Liver (tissue), 9 donors: ENCODE measurements around the gene TATDN2. TPM values are rescaled to one million over a fixed set of nuclear protein-coding genes. Genes with fewer than 3 reads are reported as not detected.

Source experiments
- DNase-seq: peaks from one replicate; pipeline ENCODE4 v3.0.0-alpha.2; 2017; ENCODE audit warnings: low spot score
- H3K27ac ChIP-seq, 2 donors: one replicate each; pipeline ENCODE4 v1.7.0; 2013; ENCODE audit warnings: inconsistent platforms in 2 of 2, low read length in 2 of 2, control low read depth in 1 of 2, low read depth in 1 of 2, mild to moderate bottlenecking in 1 of 2
- H3K27me3 ChIP-seq, 4 donors: one replicate each; pipeline versions ENCODE4 v1.6.1 to v1.7.0; 2013; ENCODE audit warnings: low read length in 3 of 4, inconsistent platforms in 1 of 4, mild to moderate bottlenecking in 1 of 4, moderate library complexity in 1 of 4; ENCODE audit not compliant: control insufficient read depth in 4 of 4, insufficient read depth in 4 of 4
- H3K36me3 ChIP-seq, 4 donors: one replicate each; pipeline versions ENCODE4 v1.6.1 to v1.7.0; 2013; ENCODE audit warnings: low read length in 3 of 4, mild to moderate bottlenecking in 3 of 4, low read depth in 1 of 4, moderate library complexity in 1 of 4; ENCODE audit not compliant: control insufficient read depth in 4 of 4, insufficient read depth in 3 of 4
- H3K4me1 ChIP-seq, 4 donors: one replicate each; pipeline versions ENCODE4 v1.6.1 to v1.7.0; 2013; ENCODE audit warnings: low read length in 3 of 4, mild to moderate bottlenecking in 3 of 4, moderate library complexity in 1 of 4; ENCODE audit not compliant: control insufficient read depth in 4 of 4, insufficient read depth in 4 of 4
- H3K4me3 ChIP-seq, 3 donors: one replicate each; pipeline versions ENCODE4 v1.6.1 to v1.7.0; 2013; ENCODE audit warnings: low read length in 3 of 3, control low read depth in 1 of 3, low read depth in 1 of 3, mild to moderate bottlenecking in 1 of 3
- H3K9ac ChIP-seq, 2 donors: one replicate each; pipeline ENCODE4 v1.7.0; 2013; ENCODE audit warnings: low read length in 2 of 2, mild to moderate bottlenecking in 2 of 2, moderate library complexity in 2 of 2, control low read depth in 1 of 2, low read depth in 1 of 2
- H3K9me3 ChIP-seq, 4 donors: one replicate each; pipeline versions ENCODE4 v1.6.1 to v1.7.0; 2013; ENCODE audit warnings: low read length in 3 of 4; ENCODE audit not compliant: control insufficient read depth in 4 of 4
- ATF3 ChIP-seq: IDR thresholded peaks from 2 replicates; pipeline ENCODE4 v1.6.1; 2016; ENCODE audit warnings: antibody characterized with exemption
- CTCF ChIP-seq: fragments of 150-350 bp; IDR thresholded peaks from 2 replicates; pipeline ENCODE4 v1.5.1; 2017; ENCODE audit warnings: improper control_type of control experiment, low read depth, low read length; ENCODE audit not compliant: missing input control
- EGR1 ChIP-seq, 2 donors: IDR thresholded peaks; 2 replicates each; pipeline ENCODE4 v1.6.1; 2016 to 2018; ENCODE audit warnings: antibody characterized with exemption in 2 of 2, low read depth in 2 of 2
- FOXA1 ChIP-seq: IDR thresholded peaks from 2 replicates; pipeline ENCODE4 v1.6.1; 2016; ENCODE audit warnings: antibody characterized with exemption
- FOXA2 ChIP-seq: IDR thresholded peaks from 2 replicates; pipeline ENCODE4 v1.6.1; 2016; ENCODE audit warnings: antibody characterized with exemption
- GABPA ChIP-seq, 2 donors: IDR thresholded peaks in 1 of 2; conservative IDR thresholded peaks in 1 of 2; 2 replicates each; pipeline ENCODE4 v1.6.1; 2016; ENCODE audit warnings: antibody characterized with exemption in 2 of 2, mild to moderate bottlenecking in 1 of 2, moderate library complexity in 1 of 2
- HNF4A ChIP-seq, 2 donors: conservative IDR thresholded peaks; 2 replicates each; pipeline ENCODE4 v1.6.1; 2016; ENCODE audit warnings: antibody characterized with exemption in 2 of 2, mild to moderate bottlenecking in 2 of 2
- HNF4G ChIP-seq: IDR thresholded peaks from 2 replicates; pipeline ENCODE4 v1.6.1; 2016; ENCODE audit warnings: antibody characterized with exemption
- JUND ChIP-seq, 2 donors: IDR thresholded peaks; 2 replicates each; pipeline ENCODE4 v1.6.1; 2016; ENCODE audit warnings: antibody characterized with exemption in 2 of 2
- MAX ChIP-seq: IDR thresholded peaks from 2 replicates; pipeline ENCODE4 v1.6.1; 2016; ENCODE audit warnings: antibody characterized with exemption
- NR2F2 ChIP-seq: IDR thresholded peaks from 2 replicates; pipeline ENCODE4 v1.6.1; 2016; ENCODE audit warnings: antibody characterized with exemption
- RAD21 ChIP-seq, 2 donors: IDR thresholded peaks; 2 replicates each; pipeline ENCODE4 v1.6.1; 2016; ENCODE audit warnings: antibody characterized with exemption in 2 of 2, mild to moderate bottlenecking in 2 of 2
- RXRA ChIP-seq, 2 donors: IDR thresholded peaks; 2 replicates each; pipeline ENCODE4 v1.6.1; 2017 to 2018; ENCODE audit warnings: antibody characterized with exemption in 2 of 2, mild to moderate bottlenecking in 1 of 2
- SP1 ChIP-seq: IDR thresholded peaks from 2 replicates; pipeline ENCODE4 v1.6.1; 2018; ENCODE audit warnings: antibody characterized with exemption, mild to moderate bottlenecking
- YY1 ChIP-seq: IDR thresholded peaks from 2 replicates; pipeline ENCODE4 v1.6.1; 2016; ENCODE audit warnings: antibody characterized with exemption, mild to moderate bottlenecking
- ZBTB33 ChIP-seq: IDR thresholded peaks from 2 replicates; pipeline ENCODE4 v1.6.1; 2016; ENCODE audit warnings: antibody characterized with exemption
- WGBS: extraction: QIAGEN DNeasy Blood & Tissue Kit; methylation state at CpG from one replicate; pipeline ENCODE4 v1.1.7; 2013; 5-methylcytosine and 5-hydroxymethylcytosine counted together
- polyA plus RNA-seq, 2 donors: library from polyadenylated mRNA; stranded (reverse) in 1 of 2; unstranded in 1 of 2; fragments of 200-250 nt in 1 of 2; fragments of >200 nt in 1 of 2; fragmentation: Nextera tagmentation in 1 of 2; extraction: Ambion mirVana in 1 of 2; gene quantifications; one replicate each; pipeline versions ENCODE4 v1.2.1 to v1.2.3, GENCODE V29; 2013 to 2015
- total RNA-seq, 2 donors: library from RNA; depleted of rRNA; stranded (reverse); fragments of >200 nt; gene quantifications; one replicate each; pipeline ENCODE4 v1.2.3, GENCODE V29; 2014
- donor health status: healthy.
- donor health status: healthy.
- donor health status: healthy.
- donor health status: healthy.
- donor health status: healthy.

The TATDN2 gene
- total and polyA plus RNA-seq, 4 donors, result 3.7 to 14.2 (median 9.0) TPM

DNA sequence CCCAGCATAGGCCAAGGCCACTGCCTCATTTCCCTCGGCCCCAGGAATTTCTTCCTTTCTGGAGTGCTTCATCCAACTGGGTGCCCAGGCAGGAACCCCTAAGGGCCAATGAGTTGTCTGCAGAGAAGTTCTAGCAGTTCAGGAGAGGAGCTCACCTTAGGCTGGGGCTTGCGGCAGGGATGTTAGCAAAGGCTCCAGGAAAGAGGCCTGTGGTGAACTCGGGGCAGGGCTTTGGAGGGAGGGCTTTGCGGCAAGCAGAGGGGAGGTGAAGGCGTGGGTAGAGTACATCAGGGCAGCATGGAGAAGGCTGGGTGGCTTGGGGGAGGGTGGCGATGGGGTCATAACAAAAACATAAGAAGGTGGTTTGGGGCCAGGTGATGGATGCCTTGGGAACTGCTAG lies 43.4 kb downstream of the TATDN2 start (continued):
- TF ChIP-seq EGR1 (IDR thresholded peaks at IDR 0.05; ENCODE audit: low read depth in 2 of 2) (no peak), RXRA (IDR thresholded peaks at IDR 0.05) (no peak)

- H3K4me3 ChIP-seq, result no peak within 1 kb of the TSS
Measured at GRCh38 chr3:10292505-10293419, 44.5 kb downstream of the TATDN2 start, which contains the start of gene GHRL. Gene GHRL, minus strand, starts transcription at chr3:10292947. Its CDS starts 2,767 bp downstream, at chr3:10290180.

More at GRCh38 chr3:10292505-10293419, 44.5 kb downstream of the TATDN2 start, which contains the start of gene GHRL:
- Histone ChIP-seq H3K4me1 (peaks cover 0 to 9% (median under 1%) of the 10 kb centered on the region in 4 donors), H3K36me3 (peaks cover 0 to 2% (median 0%) of the 10 kb centered on the region in 4 donors), H3K27me3 (no peaks in the 10 kb centered on the region), H3K27ac (no peak within 1 kb of the TSS), H3K9me3 (no peaks in the 10 kb centered on the region), H3K9ac (no peak within 1 kb of the TSS)
- WGBS, result 68% methylated on average over 12 of the region's 12 CpGs
- DNase-seq, result no peak
- TF ChIP-seq RAD21 (IDR thresholded peaks at IDR 0.05), result no peak
- no peak for TF ChIP-seq CTCF
- TF ChIP-seq EGR1 (IDR thresholded peaks at IDR 0.05; ENCODE audit: low read depth in 2 of 2), result no peak
- no peak for TF ChIP-seq YY1
- TF ChIP-seq ATF3, result no peak
- no peak for TF ChIP-seq SP1
- TF ChIP-seq RXRA (IDR thresholded peaks at IDR 0.05), result no peak
- TF ChIP-seq FOXA1, result no peak
- no peak for TF ChIP-seq HNF4G
- no peak for TF ChIP-seq MAX
- no peak for TF ChIP-seq JUND (IDR thresholded peaks at IDR 0.05)
- TF ChIP-seq NR2F2, result no peak
- TF ChIP-seq HNF4A (conservative IDR thresholded peaks at IDR 0.05), result no peak
- no peak for TF ChIP-seq FOXA2
- no peak for TF ChIP-seq ZBTB33
- no peak for TF ChIP-seq GABPA (IDR thresholded peaks at IDR 0.05 in 1 of 2, conservative IDR thresholded peaks at IDR 0.05 in 1 of 2)
